SU-DHL-6 (cell line): ENCODE results near the gene FERMT3.

Source experiments
- H2AFZ ChIP-seq: fragments of 200-600 bp; sonication (generic); 2 replicates; pipeline ENCODE4 v1.6.1; 2014; ENCODE audit warnings: low read depth, mild to moderate bottlenecking, moderate library complexity, mixed read lengths, antibody characterized with exemption, low read length; ENCODE audit not compliant: severe bottlenecking
- H3F3A ChIP-seq: fragments of 200-600 bp; shearing (Covaris generic); 2 replicates; pipeline ENCODE4 v1.6.0; 2016; ENCODE audit warnings: antibody characterized with exemption, mild to moderate bottlenecking; ENCODE audit not compliant: insufficient read depth
- H3K27ac ChIP-seq: fragments of 200-600 bp; sonication (generic); 2 replicates; pipeline ENCODE4 v1.5.1; 2016; ENCODE audit warnings: low read depth, mild to moderate bottlenecking, low read length, moderate library complexity, mixed read lengths
- H3K27me3 ChIP-seq: fragments of 200-600 bp; sonication (generic), shearing (Covaris generic); 2 replicates; pipeline ENCODE4 v1.6.0; 2014; ENCODE audit warnings: mild to moderate bottlenecking, low read length
- H3K36me3 ChIP-seq: fragments of 200-600 bp; sonication (generic); 2 replicates; pipeline ENCODE4 v1.6.1; 2014; ENCODE audit warnings: mild to moderate bottlenecking, low read length, mixed read lengths
- H3K4me2 ChIP-seq: fragments of 300-600, 200-600 bp; shearing (Covaris generic), sonication (generic); 2 replicates; pipeline ENCODE4 v1.6.0; 2014; ENCODE audit warnings: low read length, low read depth, mild to moderate bottlenecking; ENCODE audit not compliant: poor library complexity, severe bottlenecking
- H3K4me3 ChIP-seq: fragments of 200-600 bp; sonication (generic); 2 replicates; pipeline ENCODE4 v1.5.1; 2014; ENCODE audit warnings: antibody characterized with exemption, low read length, mild to moderate bottlenecking, mixed read lengths; ENCODE audit not compliant: insufficient read depth, poor library complexity, severe bottlenecking
- H3K79me2 ChIP-seq: fragments of 200-600 bp; sonication (generic); 2 replicates; pipeline ENCODE4 v1.6.1; 2014; ENCODE audit warnings: mild to moderate bottlenecking, low read length, moderate library complexity; ENCODE audit not compliant: insufficient read depth
- H3K9ac ChIP-seq: fragments of 200-600 bp; sonication (generic); 2 replicates; pipeline ENCODE4 v1.7.0; 2014; ENCODE audit warnings: mild to moderate bottlenecking, low read length
- H3K9me2 ChIP-seq: fragments of 200-600 bp; sonication (generic); replicated peaks from 2 replicates; pipeline ENCODE4 v1.6.1; 2014; ENCODE audit warnings: low read length; ENCODE audit not compliant: insufficient read depth
- H3K9me3 ChIP-seq: fragments of 200-600 bp; sonication (generic); 2 replicates; pipeline ENCODE4 v1.6.1; 2014; ENCODE audit warnings: low read length, mixed read lengths; ENCODE audit not compliant: insufficient read depth
- H4K20me1 ChIP-seq: fragments of 200-600 bp; sonication (generic); 2 replicates; pipeline ENCODE4 v1.6.1; 2014; ENCODE audit warnings: low read depth, mild to moderate bottlenecking, antibody characterized with exemption, low read length, moderate library complexity, mixed read lengths
- EZH2phosphoT487 ChIP-seq: fragments of 200-600 bp; sonication (generic), shearing (Covaris generic); conservative IDR thresholded peaks from 2 replicates; pipeline ENCODE4 v1.6.1; 2018; ENCODE audit warnings: mild to moderate bottlenecking, antibody characterized with exemption, low read length, moderate library complexity, mixed read lengths
- TF ChIP-seq, protein P1 (sequence below): fragments of 200-600 bp; sonication (generic); IDR thresholded peaks from one replicate; pipeline ENCODE4 v1.5.1; 2017; ENCODE audit warnings: antibody characterized with exemption, mild to moderate bottlenecking, low read length, moderate library complexity; ENCODE audit not compliant: insufficient read depth, poor library complexity, severe bottlenecking

The FERMT3 gene

GRCh38 chr11:64239662-64240434 lies 33.3 kb downstream of the FERMT3 start:
- Histone ChIP-seq H3K9ac (peak overlapping the region; percentile 72), H3K36me3 (no peaks in the 10 kb centered on the region), H3K4me2 (peak overlapping the region; percentile 61), H3K4me3 (peak overlapping the region; percentile 61), H3F3A (peaks cover 42% of the 10 kb centered on the region), H3K79me2 (peaks cover 14% of the 10 kb centered on the region; the same call in 1 of the 2 replicates), H2AFZ (no peak overlapping the region), H3K9me3 (no peaks in the 10 kb centered on the region), H3K9me2 (no peaks in the 10 kb centered on the region), H3K27me3 (no peaks in the 10 kb centered on the region), H4K20me1 (no peaks in the 10 kb centered on the region), H3K27ac (peak overlapping the region; percentile 86)
- no peak for TF ChIP-seq EZH2phosphoT487
- TF ChIP-seq, protein P1, sequence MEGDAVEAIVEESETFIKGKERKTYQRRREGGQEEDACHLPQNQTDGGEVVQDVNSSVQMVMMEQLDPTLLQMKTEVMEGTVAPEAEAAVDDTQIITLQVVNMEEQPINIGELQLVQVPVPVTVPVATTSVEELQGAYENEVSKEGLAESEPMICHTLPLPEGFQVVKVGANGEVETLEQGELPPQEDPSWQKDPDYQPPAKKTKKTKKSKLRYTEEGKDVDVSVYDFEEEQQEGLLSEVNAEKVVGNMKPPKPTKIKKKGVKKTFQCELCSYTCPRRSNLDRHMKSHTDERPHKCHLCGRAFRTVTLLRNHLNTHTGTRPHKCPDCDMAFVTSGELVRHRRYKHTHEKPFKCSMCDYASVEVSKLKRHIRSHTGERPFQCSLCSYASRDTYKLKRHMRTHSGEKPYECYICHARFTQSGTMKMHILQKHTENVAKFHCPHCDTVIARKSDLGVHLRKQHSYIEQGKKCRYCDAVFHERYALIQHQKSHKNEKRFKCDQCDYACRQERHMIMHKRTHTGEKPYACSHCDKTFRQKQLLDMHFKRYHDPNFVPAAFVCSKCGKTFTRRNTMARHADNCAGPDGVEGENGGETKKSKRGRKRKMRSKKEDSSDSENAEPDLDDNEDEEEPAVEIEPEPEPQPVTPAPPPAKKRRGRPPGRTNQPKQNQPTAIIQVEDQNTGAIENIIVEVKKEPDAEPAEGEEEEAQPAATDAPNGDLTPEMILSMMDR: no peak

DNA sequence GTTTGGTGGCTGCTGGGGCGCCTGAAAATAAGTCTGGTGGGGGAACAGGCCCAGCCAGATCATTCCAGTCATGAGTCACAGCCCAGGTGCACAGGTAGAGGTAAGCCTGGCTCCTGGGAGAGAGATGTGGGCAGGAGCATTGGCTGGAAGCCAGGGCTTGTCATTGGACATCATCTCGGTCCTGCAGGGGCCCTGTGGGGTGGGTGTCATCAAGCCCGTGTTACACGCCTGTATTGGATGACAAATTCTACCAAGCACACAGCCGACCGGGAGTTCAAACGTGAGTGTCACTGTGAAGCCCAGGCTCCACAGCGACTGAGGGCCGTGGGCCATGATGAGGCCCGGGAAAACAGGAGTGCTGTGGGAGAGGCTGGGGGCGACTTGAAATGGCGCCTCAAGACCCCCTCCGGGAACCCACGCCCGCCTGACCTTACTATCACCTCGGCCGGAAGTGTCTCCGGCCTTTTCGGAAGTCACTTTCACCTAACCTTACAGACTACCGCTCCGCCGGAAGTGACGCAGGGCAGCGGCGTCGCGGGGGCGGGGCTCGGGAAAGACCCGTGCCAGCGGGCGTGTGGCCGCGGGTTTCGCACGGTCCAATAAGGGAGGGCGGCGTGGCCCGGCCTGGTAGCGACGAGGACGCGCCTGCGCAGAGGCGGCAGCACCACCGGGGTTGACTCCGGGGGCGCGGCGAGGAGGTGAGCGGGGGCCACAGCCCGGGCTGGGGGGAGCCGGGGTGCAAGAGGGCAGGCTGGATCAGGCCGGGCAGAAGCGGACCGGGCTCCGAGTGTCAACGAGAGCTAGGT lies 34.1 kb downstream of the FERMT3 start, which contains the start of gene FKBP2:
Gene FKBP2, plus strand, starts transcription at position 661 of the 806 bp plus-strand sequence. CDS start 1,293 bp downstream, outside the sequence.
- H3K36me3 ChIP-seq: no peaks in the 10 kb centered on the region

GRCh38 chr11:64241241-64241490 lies 34.6 kb downstream of the FERMT3 start:
- peaks cover 54% of the 10 kb centered on the region for H3F3A ChIP-seq
- peak overlapping the region; percentile 72 for H3K9ac ChIP-seq
- no peaks in the 10 kb centered on the region for H3K27me3 ChIP-seq
- no peak overlapping the region for H2AFZ ChIP-seq
- peak overlapping the region; percentile 61 for H3K4me3 ChIP-seq
- no peaks in the 10 kb centered on the region for H3K9me2 ChIP-seq
- H3K9me3 ChIP-seq: no peaks in the 10 kb centered on the region
- peak overlapping the region; percentile 86 for H3K27ac ChIP-seq
- H3K4me2 ChIP-seq: peak overlapping the region; percentile 61
- H3K36me3 ChIP-seq: no peaks in the 10 kb centered on the region
- H3K79me2 ChIP-seq: peaks cover 21% of the 10 kb centered on the region
- TF ChIP-seq, protein P1: no peak
- TF ChIP-seq EZH2phosphoT487: no peak
- no peaks in the 10 kb centered on the region for H4K20me1 ChIP-seq

More for the DNA sequence above, 34.1 kb downstream of the FERMT3 start, which contains the start of gene FKBP2:
- peak within 1 kb of the TSS; percentile 72 for H3K9ac ChIP-seq
- H3K27me3 ChIP-seq: no peaks in the 10 kb centered on the region
- no peaks in the 10 kb centered on the region for H4K20me1 ChIP-seq
- peak within 1 kb of the TSS; percentile 78 for H3K4me3 ChIP-seq
- H3K9me2 ChIP-seq: no peaks in the 10 kb centered on the region
- no peak within 1 kb of the TSS for H2AFZ ChIP-seq
- no peak for TF ChIP-seq EZH2phosphoT487
- TF ChIP-seq, protein P1: no peak
- H3K4me2 ChIP-seq: peak within 1 kb of the TSS; percentile 93
- peaks cover 16% of the 10 kb centered on the region for H3K79me2 ChIP-seq
- no peaks in the 10 kb centered on the region for H3K9me3 ChIP-seq
- H3K27ac ChIP-seq: peak within 1 kb of the TSS; percentile 86
- H3F3A ChIP-seq: peaks cover 50% of the 10 kb centered on the region
